AG20443 (cell line): ENCODE results near the gene MTRF1.
"Not testable (repeated sequence)": the region's sequence is repeated elsewhere in the genome, so short reads cannot be mapped to it uniquely, and the experiment has no call there.

Experiments used
- DNase-seq: peaks from one replicate; pipeline ENCODE4 v3.0.0; 2012; ENCODE audit warnings: low spot score, mixed read lengths

Gene MTRF1

GRCh38 chr13:41282129-41282571 lies 18.8 kb upstream of the MTRF1 start:
- no peak for DNase-seq

GRCh38 chr13:41279156-41279555 lies 15.8 kb upstream of the MTRF1 start:
- DNase-seq, result not testable (repeated sequence)

- no peak for DNase-seq
These were observed 13.4 kb upstream of the MTRF1 start for GRCh38 chr13:41276824-41277223.

GRCh38 chr13:41274881-41275280 lies 11.5 kb upstream of the MTRF1 start:
- no peak for DNase-seq

GRCh38 chr13:41273831-41274441 lies 10.6 kb upstream of the MTRF1 start:
- no peak for DNase-seq

- DNase-seq, result no peak
These were observed 8.3 kb upstream of the MTRF1 start for GRCh38 chr13:41271456-41272285.

- no peak for DNase-seq
These were observed 5.4 kb upstream of the MTRF1 start for GRCh38 chr13:41268764-41269163.

DNA sequence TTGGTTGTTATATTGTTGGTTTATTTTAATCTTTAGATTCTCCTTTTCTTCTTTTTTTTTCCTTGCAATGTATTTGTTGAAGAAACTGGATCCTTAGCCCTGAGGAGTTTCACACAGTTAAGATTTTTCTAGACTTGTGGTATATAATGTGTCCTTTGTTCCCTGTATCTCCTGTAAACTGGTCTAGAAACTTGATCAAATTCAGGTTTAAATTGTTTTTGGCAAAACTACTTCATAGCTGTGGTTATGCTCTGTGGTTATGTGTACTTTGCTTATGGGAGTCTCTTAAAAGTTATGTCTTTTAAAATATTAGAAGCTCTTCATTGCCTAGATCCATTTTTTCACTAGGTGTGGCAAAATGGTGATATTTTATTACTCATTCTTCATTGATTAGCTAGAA lies 3.7 kb upstream of the MTRF1 start:
- DNase-seq, result no peak

DNA sequence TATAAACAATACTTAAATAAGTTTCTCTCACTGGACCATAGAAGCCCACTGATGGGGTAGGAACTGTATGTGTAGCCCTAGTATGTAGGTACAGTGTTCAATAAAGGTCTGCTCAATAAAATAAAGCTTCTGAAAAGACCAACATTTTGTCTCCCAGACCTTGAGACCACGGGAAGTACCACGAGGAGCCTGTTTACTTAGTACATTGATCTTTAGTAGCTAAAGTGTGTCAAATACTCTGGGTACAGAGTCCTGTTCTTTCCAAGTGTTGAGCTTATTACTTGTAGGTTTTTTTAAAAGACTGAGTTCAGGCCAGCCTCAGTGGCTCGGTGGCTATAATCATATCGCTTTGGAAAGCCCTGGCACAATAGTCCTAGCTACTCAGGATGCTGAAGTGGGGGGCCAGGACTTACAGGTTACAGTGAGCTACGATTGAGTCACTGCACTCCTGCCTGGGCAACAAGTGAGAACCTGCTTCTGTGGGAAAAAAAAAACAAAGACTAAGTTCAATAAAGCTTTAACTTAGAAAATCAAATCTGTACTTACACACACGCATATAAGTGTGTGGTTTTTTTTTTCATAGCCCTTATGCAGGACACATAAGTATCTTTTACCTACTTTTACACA lies 3.4 kb downstream of the MTRF1 start:
- no peak for DNase-seq

GRCh38 chr13:41257535-41257934 lies 5.8 kb downstream of the MTRF1 start:
- DNase-seq, result no peak

DNA sequence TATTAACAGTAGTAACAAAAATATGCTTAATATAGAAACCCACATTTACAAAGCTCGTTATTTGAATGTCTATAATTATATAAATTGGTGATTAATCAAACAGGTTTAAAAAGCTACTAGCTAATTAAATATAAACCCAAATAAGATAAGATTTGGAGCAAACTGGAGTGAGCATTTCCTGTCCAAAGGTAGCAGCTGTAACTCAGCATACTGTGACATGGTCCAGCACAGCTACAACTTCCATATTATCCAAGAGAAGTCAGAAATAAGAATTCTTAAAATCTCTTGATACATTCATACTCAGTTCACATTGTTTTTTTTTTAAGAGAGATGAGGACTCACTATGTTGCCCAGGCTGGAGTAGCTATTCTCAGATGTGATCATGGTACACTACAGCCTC lies 8.5 kb downstream of the MTRF1 start:
- DNase-seq, result no peak

DNA sequence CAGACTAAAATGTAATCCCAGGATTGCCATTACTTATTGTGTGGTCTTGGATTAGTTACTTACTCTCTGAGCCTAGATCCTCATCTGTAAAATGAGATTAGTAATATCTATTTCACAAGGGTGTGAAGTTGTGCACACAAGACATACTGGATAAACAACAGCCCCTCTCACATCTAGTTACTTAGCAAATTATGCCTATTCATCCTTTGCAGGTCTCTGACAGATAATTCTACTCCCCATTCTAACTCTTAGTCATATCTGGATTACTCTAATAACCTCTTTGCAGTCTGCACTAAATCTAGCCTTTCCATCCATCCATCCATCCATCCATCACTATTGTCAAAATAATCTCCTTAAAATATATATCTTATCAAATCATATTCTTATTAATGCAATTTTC lies 12.4 kb downstream of the MTRF1 start:
- no peak for DNase-seq

DNA sequence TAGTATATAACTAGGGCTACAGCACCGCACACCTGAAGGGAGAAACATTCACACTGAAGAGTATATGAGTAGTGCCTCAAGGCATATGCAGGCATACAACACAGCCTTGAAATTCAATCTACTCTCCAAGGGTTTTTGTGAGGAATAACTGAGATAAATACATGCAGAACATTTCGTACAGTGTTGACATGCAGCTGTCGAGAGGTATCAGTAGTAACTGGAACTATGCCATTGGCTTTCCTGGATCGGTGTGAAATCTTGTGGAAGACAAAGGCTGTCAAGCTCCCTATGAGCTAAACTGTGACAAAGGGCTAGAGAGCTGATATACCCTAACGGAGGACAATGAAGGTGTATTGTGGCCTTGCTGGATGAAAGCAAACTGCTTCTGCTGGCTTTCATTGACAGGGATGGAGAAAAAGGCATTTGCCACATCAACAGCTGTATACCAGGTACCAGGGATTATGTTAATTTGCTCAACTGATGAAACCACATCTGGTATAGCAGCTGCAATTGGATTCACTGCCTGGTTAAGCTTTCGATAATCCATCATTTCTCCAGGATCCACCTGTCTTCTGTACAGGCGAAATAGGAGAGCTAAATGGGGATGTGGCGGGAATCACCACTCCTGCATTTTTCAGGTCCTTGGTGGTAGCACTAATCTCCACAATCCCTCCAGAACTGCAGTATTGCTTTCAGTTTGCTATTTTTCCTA lies 16.3 kb downstream of the MTRF1 start:
- DNase-seq, result no peak

GRCh38 chr13:41244556-41244955 lies 18.8 kb downstream of the MTRF1 start:
- no peak for DNase-seq

- no peak for DNase-seq
These were observed 21.8 kb downstream of the MTRF1 start for GRCh38 chr13:41241626-41242025.

DNA sequence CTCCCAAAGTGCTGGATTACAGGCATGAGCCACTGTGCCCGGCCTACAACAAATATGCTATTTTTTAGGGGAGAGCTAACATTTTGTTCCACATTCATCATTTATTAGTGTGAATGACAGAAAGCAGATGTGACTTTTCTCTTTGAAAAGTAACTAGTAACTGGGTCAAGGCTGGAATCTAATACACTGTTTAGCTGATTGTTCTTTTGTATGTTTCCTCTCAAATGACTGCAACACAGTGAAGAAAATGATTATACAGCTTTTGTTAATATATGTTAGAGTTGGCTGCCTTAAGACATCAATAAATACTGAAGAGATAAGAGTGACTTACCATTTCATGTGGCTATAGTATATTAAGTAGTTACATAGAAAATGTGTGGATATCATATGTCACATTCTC lies 27.0 kb downstream of the MTRF1 start:
- no peak for DNase-seq

GRCh38 chr13:41232578-41233480 lies 30.5 kb downstream of the MTRF1 start:
- DNase-seq, result no peak

GRCh38 chr13:41231786-41232185 lies 31.6 kb downstream of the MTRF1 start:
- no peak for DNase-seq

GRCh38 chr13:41231025-41231677 lies 32.2 kb downstream of the MTRF1 start:
- DNase-seq, result no peak

- DNase-seq, result no peak
These were observed 34.0 kb downstream of the MTRF1 start for GRCh38 chr13:41229356-41229755.
